ENCODE data around the gene OBSCN.
A peak's percentile ranks its signal among the peaks of the same experiment; 100 is the strongest.

The OBSCN gene

GRCh38 chr1:228197555-228198147 lies 10.2 kb upstream of the OBSCN start:
- Mint-ChIP-seq H3K36me3 (peaks cover 18% of the 10 kb centered on the region), H3K9me3 (peaks cover 10% of the 10 kb centered on the region), H3K27me3 (no peaks in the 10 kb centered on the region), H3K4me1 (no peaks in the 10 kb centered on the region), H3K4me3 (no peak overlapping the region), H3K27ac (no peak overlapping the region)

- Mint-ChIP-seq H3K4me3 (no peak overlapping the region), H3K4me1 (no peaks in the 10 kb centered on the region), H3K36me3 (peaks cover 18% of the 10 kb centered on the region), H3K27me3 (peaks cover 4% of the 10 kb centered on the region), H3K9me3 (peaks cover 10% of the 10 kb centered on the region), H3K27ac (no peak overlapping the region)
Observed at GRCh38 chr1:228198977-228199590, 8.8 kb upstream of the OBSCN start.

DNA sequence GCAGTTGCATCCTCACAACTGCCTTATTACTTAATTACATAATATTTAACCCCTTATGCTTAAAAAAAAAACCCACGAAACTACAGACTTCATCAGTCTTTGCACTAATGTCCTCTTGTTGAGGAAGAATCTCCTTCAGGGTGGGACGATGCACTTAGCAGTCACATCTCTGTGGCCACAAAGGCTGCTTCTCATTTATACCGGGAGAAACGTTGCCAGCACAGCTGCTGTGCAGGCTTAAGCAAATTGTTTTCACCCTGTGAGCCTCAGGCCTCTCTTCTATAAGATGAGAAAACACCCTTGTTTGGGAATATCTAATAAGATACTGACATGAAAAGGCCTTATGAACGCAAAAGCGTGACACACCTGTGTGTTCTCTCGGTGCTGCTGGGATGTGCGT lies 2.9 kb upstream of the OBSCN start:
- Mint-ChIP-seq H3K27me3 (peaks cover 10% of the 10 kb centered on the region), H3K9me3 (no peaks in the 10 kb centered on the region), H3K4me3 (no peak overlapping the region), H3K36me3 (peaks cover 3% of the 10 kb centered on the region), H3K4me1 (no peaks in the 10 kb centered on the region), H3K27ac (no peak overlapping the region)

GRCh38 chr1:228205526-228206436 lies 2.1 kb upstream of the OBSCN start:
- no peaks in the 10 kb centered on the region for H3K4me1 Mint-ChIP-seq
- H3K9me3 Mint-ChIP-seq: no peaks in the 10 kb centered on the region
- H3K36me3 Mint-ChIP-seq: peaks cover 3% of the 10 kb centered on the region
- H3K4me3 Mint-ChIP-seq: no peak overlapping the region
- peaks cover 10% of the 10 kb centered on the region for H3K27me3 Mint-ChIP-seq
- H3K27ac Mint-ChIP-seq: peak overlapping the region; percentile 72

GRCh38 chr1:228206582-228207351 lies 1.1 kb upstream of the OBSCN start:
- H3K27ac Mint-ChIP-seq: peak overlapping the region; percentile 72
- no peak overlapping the region for H3K4me3 Mint-ChIP-seq
- no peaks in the 10 kb centered on the region for H3K9me3 Mint-ChIP-seq
- H3K27me3 Mint-ChIP-seq: peaks cover 10% of the 10 kb centered on the region
- no peaks in the 10 kb centered on the region for H3K36me3 Mint-ChIP-seq
- no peaks in the 10 kb centered on the region for H3K4me1 Mint-ChIP-seq

DNA sequence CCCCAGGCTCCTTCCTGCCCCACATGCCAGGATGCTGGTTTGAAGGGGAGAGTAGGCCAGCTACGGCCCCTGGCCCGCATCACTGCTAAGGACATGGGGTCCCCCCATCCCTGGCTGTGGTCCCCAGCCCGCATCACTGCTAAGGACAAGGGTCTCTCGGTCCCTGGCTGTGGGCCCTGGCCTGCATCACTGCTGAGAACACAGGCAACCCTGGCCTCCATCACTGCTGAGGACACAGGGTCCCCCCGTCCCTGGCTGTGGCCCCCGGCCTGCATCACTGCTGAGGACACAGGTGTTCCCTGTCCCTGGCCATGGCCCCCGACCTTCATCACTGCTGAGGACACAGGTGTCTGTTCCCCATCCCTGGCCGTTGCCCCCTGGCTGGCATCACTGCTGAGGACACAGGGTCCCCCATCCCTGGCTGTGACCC lies 448 bp upstream of the OBSCN start:
- no peaks in the 10 kb centered on the region for H3K4me1 Mint-ChIP-seq
- no peak overlapping the region for H3K4me3 Mint-ChIP-seq
- no peaks in the 10 kb centered on the region for H3K9me3 Mint-ChIP-seq
- H3K27me3 Mint-ChIP-seq: peaks cover 10% of the 10 kb centered on the region
- no peak overlapping the region for H3K27ac Mint-ChIP-seq
- no peaks in the 10 kb centered on the region for H3K36me3 Mint-ChIP-seq

DNA sequence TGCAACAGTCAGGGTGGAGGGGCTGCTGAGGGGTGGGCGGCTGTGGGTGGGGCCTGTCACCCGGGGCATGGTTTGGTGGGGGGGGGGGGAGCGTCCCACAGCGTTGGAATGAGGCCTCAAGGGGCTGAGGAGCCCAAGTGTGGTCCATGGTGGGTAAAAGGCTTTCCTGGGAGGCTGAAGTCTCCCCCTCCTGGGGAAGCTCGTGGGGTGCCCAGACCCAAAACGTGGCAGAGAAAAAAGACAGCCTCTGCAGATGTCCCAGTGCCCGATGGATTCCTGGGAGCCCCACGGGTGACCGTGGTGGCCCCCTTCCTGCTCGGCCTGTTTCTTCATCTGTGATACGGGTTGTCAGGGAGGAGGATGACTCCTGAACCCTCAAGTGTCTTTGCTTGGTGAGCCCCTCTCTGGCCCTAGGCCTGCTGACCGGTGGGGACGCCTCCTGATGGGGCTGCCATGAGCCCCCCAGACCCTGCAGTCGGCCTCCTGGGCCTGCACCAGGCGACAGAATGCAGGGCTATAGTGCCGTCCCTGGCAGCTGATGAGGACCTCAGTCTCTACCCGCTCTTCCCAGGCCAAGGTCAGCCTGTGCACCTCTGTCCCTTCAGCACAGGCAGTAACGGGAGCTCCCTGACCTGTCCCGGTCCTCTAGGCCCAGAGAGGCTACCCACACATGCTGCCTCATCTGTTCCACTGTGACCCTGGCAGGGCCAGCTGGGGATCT lies 1.1 kb downstream of the OBSCN start:
- Mint-ChIP-seq H3K36me3 (no peaks in the 10 kb centered on the region), H3K27ac (no peak overlapping the region), H3K9me3 (no peaks in the 10 kb centered on the region), H3K4me3 (no peak overlapping the region), H3K4me1 (peaks cover 3% of the 10 kb centered on the region), H3K27me3 (peaks cover 6% of the 10 kb centered on the region)

- Mint-ChIP-seq H3K36me3 (no peaks in the 10 kb centered on the region), H3K27me3 (peaks cover 6% of the 10 kb centered on the region), H3K27ac (no peak overlapping the region), H3K4me3 (no peak overlapping the region), H3K9me3 (no peaks in the 10 kb centered on the region), H3K4me1 (peaks cover 3% of the 10 kb centered on the region)
Observed at GRCh38 chr1:228209657-228210056, 1.8 kb downstream of the OBSCN start.

DNA sequence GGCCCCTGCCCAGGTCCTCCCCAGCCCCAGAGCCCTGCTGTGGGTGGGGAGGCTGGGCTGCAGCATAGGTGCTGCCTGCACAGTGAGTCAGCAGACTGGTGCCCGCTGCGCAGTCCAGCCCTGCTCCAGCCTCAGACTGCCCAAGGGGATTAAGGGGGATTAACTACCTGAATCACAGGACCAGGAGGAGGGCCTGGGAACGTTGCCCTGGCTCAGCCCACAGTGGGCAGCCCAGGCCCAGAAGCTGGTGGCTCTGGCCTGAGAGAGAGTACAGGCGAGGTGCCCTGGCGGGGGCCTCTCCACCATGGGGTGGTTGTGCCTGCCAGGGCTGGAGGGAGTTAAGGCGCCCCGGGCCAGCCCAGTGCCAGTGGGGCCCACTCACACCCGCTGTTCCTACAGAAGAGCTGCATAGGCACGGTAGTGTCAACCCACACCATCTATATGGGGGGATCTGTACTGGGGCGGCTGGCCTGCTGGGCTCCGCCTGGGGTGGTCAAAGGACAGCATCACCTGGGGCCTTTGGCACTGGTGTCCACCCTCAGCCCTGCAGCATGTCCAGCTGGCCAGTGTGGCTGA lies 2.3 kb downstream of the OBSCN start:
- Mint-ChIP-seq H3K4me1 (peaks cover 3% of the 10 kb centered on the region), H3K9me3 (no peaks in the 10 kb centered on the region), H3K4me3 (no peak overlapping the region)

GRCh38 chr1:228210712-228211530 lies 3.1 kb downstream of the OBSCN start:
- Mint-ChIP-seq H3K36me3 (no peaks in the 10 kb centered on the region), H3K27me3 (peaks cover 2% of the 10 kb centered on the region), H3K27ac (peak overlapping the region; percentile 80), H3K9me3 (no peaks in the 10 kb centered on the region), H3K4me1 (peaks cover 3% of the 10 kb centered on the region), H3K4me3 (peak overlapping the region; percentile 49)

More for the DNA sequence above, 2.3 kb downstream of the OBSCN start:
- no peak overlapping the region for H3K27ac Mint-ChIP-seq
- no peaks in the 10 kb centered on the region for H3K36me3 Mint-ChIP-seq
- H3K27me3 Mint-ChIP-seq: peaks cover 4% of the 10 kb centered on the region

DNA sequence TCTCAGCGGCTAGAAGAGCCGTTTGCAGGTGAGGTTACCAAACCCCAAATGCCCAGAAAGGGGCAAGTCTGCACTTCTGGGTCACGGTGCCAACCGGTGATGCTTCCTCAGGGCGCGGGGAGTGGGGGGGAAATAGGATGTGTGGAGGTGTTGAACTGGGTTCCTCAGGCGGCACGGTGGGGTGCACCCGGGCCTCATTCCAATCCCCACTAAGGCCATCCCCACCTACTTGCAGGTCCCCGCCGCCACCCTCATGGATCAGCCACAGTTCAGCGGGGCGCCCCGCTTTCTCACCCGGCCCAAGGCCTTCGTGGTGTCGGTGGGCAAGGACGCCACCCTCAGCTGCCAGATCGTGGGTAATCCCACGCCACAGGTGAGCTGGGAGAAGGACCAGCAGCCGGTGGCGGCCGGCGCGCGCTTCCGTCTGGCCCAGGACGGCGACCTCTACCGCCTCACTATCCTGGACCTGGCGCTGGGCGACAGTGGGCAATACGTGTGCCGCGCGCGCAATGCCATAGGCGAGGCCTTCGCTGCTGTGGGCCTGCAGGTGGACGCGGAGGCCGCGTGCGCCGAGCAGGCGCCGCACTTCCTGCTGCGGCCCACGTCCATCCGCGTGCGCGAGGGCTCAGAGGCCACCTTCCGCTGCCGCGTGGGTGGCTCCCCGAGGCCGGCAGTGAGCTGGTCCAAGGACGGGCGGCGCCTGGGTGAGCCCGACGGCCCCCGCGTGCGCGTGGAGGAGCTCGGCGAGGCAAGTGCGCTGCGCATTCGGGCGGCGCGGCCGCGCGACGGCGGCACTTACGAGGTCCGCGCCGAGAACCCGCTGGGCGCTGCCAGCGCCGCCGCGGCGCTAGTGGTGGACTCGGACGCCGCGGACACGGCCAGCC lies 3.9 kb downstream of the OBSCN start:
- Mint-ChIP-seq H3K4me3 (peak overlapping the region; percentile 49), H3K4me1 (peaks cover 3% of the 10 kb centered on the region), H3K36me3 (no peaks in the 10 kb centered on the region), H3K27me3 (no peaks in the 10 kb centered on the region), H3K9me3 (no peaks in the 10 kb centered on the region), H3K27ac (no peak overlapping the region)

DNA sequence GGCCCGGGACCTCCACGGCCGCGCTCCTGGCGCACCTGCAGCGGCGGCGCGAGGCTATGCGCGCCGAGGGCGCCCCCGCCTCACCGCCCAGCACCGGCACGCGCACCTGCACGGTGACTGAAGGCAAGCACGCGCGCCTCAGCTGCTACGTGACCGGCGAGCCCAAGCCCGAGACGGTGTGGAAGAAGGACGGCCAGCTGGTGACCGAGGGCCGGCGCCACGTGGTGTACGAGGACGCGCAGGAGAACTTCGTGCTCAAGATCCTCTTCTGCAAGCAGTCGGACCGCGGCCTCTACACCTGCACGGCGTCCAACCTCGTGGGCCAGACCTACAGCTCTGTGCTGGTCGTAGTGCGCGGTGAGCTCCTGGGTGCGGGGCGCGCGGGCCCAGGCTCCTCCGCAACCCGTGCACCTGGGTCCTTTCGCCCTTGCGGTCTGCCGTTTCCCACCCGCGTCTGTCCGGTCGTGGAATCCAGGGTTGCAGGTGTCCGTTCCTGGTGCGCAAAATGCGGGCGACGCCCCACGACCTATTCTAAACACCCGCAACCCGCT lies 4.6 kb downstream of the OBSCN start:
- no peaks in the 10 kb centered on the region for H3K9me3 Mint-ChIP-seq
- no peaks in the 10 kb centered on the region for H3K27me3 Mint-ChIP-seq
- H3K4me1 Mint-ChIP-seq: peaks cover 3% of the 10 kb centered on the region
- H3K36me3 Mint-ChIP-seq: no peaks in the 10 kb centered on the region
- H3K4me3 Mint-ChIP-seq: no peak overlapping the region
- no peak overlapping the region for H3K27ac Mint-ChIP-seq
